Mesendoderm (in vitro differentiated cells): Measurements from ENCODE around the gene MIX23.
"Not testable (repeated sequence)": the region's sequence is repeated elsewhere in the genome, so short reads cannot be mapped to it uniquely, and the experiment has no call there.

Source experiments
- DNase-seq: peaks from one replicate; pipeline ENCODE4 v3.0.0; 2013
- H2AK5ac ChIP-seq: 2 replicates; pipeline ENCODE4 v1.6.1; 2013; ENCODE audit warnings: low read length, inconsistent platforms
- H2BK120ac ChIP-seq: 2 replicates; pipeline ENCODE4 v1.6.1; 2013; ENCODE audit warnings: low read depth, mild to moderate bottlenecking, low read length, moderate library complexity, mixed read lengths
- H2BK15ac ChIP-seq: replicated peaks from 2 replicates; pipeline ENCODE4 v1.6.1; 2013; ENCODE audit warnings: low read depth, mild to moderate bottlenecking, moderate library complexity
- H2BK5ac ChIP-seq: 2 replicates; pipeline ENCODE4 v1.6.1; 2013; ENCODE audit warnings: low read length, inconsistent platforms
- H3K18ac ChIP-seq: 2 replicates; pipeline ENCODE4 v1.6.1; 2013; ENCODE audit warnings: mild to moderate bottlenecking, low read length, mixed read lengths
- H3K23ac ChIP-seq: one replicate; pipeline ENCODE4 v1.6.1; 2013; ENCODE audit warnings: low read length
- H3K27ac ChIP-seq: 2 replicates; pipeline ENCODE4 v1.5.1; 2013; ENCODE audit warnings: low read depth, mild to moderate bottlenecking, inconsistent platforms, low read length, moderate library complexity
- H3K27me3 ChIP-seq: 2 replicates; pipeline ENCODE4 v1.6.1; 2013; ENCODE audit warnings: low read length, control low read depth, mild to moderate bottlenecking, inconsistent platforms; ENCODE audit not compliant: insufficient read depth, poor library complexity
- H3K36me3 ChIP-seq: 2 replicates; pipeline ENCODE4 v1.6.1; 2013; ENCODE audit warnings: low read length, inconsistent platforms; ENCODE audit not compliant: control insufficient read depth, insufficient read depth
- H3K4ac ChIP-seq: one replicate; pipeline ENCODE4 v1.6.1; 2013; ENCODE audit warnings: low read depth, mild to moderate bottlenecking, low read length, moderate library complexity
- H3K4me1 ChIP-seq: 2 replicates; pipeline ENCODE4 v1.6.1; 2013; ENCODE audit warnings: low read depth, low read length, inconsistent platforms; ENCODE audit not compliant: control insufficient read depth
- H3K4me2 ChIP-seq: 2 replicates; pipeline ENCODE4 v1.6.1; 2013; ENCODE audit warnings: low read length
- H3K4me3 ChIP-seq: 2 replicates; pipeline ENCODE4 v1.5.1; 2013; ENCODE audit warnings: mild to moderate bottlenecking, low read length
- H3K56ac ChIP-seq: one replicate; pipeline ENCODE4 v1.6.1; 2013; ENCODE audit warnings: low read length
- H3K79me1 ChIP-seq: 2 replicates; pipeline ENCODE4 v1.6.1; 2013; ENCODE audit warnings: low read length, inconsistent platforms
- H3K79me2 ChIP-seq: 2 replicates; pipeline ENCODE4 v1.6.1; 2013; ENCODE audit warnings: mild to moderate bottlenecking, low read length; ENCODE audit not compliant: control insufficient read depth, insufficient read depth
- H3K9ac ChIP-seq: 2 replicates; pipeline ENCODE4 v1.6.1; 2013; ENCODE audit warnings: low read length, inconsistent platforms
- H4K5ac ChIP-seq: one replicate; pipeline ENCODE4 v1.6.1; 2013; ENCODE audit warnings: low read length
- H4K8ac ChIP-seq: one replicate; pipeline ENCODE4 v1.6.1; 2013; ENCODE audit warnings: low read depth, mild to moderate bottlenecking, control low read depth, low read length, moderate library complexity
- WGBS: extraction: QIAGEN DNeasy Blood & Tissue Kit; methylation state at CpG from one replicate; pipeline ENCODE4 v1.1.7; 2013; ENCODE audit warnings: low lambda C conversion rate, missing lambda C conversion rate; ENCODE audit not compliant: insufficient coverage; ENCODE audit errors: extremely low coverage; 5-methylcytosine and 5-hydroxymethylcytosine counted together

The MIX23 gene

DNA sequence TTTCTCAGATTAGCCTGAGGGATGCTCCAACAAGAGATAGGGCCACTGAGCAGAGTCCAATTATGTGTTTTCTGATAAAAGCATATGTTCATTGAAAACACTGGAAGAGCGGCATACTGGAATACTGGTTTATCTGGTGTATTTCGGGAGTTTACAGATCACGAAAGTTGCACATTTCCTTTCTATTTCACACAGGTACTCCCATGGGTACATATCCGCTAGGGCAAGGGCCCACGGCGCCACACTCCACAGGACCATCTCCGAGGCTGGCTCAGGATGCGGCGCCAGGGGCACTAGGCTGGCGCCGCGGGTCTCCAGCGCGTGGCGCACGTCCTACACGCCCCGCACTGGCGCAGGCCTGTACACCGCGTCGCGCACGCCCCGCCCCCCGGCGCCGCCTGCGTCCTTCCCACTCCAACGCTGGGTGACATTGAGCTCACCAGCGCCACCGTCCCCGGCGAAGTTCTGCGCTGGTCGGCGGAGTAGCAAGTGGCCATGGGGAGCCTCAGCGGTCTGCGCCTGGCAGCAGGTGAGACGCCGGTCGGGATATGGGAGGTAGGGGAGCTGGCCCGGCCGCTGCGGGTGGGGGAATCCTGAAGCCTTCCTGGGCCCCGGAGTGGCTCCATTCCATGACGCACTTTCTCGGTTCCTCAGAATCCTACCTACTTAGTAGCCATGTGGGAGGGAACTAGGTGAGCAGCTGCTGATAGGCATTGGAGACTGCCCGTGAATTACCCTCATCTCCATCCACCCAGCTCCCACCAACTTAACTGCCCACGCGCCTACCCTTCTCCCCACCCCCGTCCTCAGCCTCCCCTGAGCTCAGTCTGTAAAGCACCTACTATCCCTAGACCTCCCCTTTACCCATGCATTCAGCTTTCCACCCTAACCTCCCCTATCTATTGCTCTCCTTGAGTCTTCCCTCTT is 1.0 kb upstream of the MIX23 start, which contains the start of gene FAM162A:
TSS of gene FAM162A (plus strand) at position 412 of the 927 bp plus-strand sequence. CDS start at position 496, 84 bp downstream.
- peak within 1 kb of the TSS; percentile 18 for H3K4ac ChIP-seq
- no peak within 1 kb of the TSS for H2BK15ac ChIP-seq
- peak; percentile 97 for DNase-seq
- no peaks in the 10 kb centered on the region for H3K4me1 ChIP-seq
- no peak within 1 kb of the TSS for H2BK120ac ChIP-seq
- H3K79me2 ChIP-seq, result peaks cover 20% of the 10 kb centered on the region
- H4K8ac ChIP-seq, result peak within 1 kb of the TSS; percentile 79
- H3K18ac ChIP-seq, result no peak within 1 kb of the TSS
- peak within 1 kb of the TSS; percentile 35 for H4K5ac ChIP-seq
- peaks cover 3% of the 10 kb centered on the region for H3K79me1 ChIP-seq
- H2AK5ac ChIP-seq, result no peak within 1 kb of the TSS
- no CpG with 5 or more reads among the region's 52 CpGs for WGBS
- H3K23ac ChIP-seq, result no peak within 1 kb of the TSS
- H3K27me3 ChIP-seq, result no peaks in the 10 kb centered on the region
- H3K4me3 ChIP-seq, result peak within 1 kb of the TSS; percentile 61
- H3K36me3 ChIP-seq, result no peaks in the 10 kb centered on the region
- H2BK5ac ChIP-seq, result no peak within 1 kb of the TSS
- H3K56ac ChIP-seq, result peak within 1 kb of the TSS; percentile 89
- H3K27ac ChIP-seq, result peak within 1 kb of the TSS; percentile 6
- H3K9ac ChIP-seq, result peak within 1 kb of the TSS; percentile 73
- H3K4me2 ChIP-seq, result peak within 1 kb of the TSS; percentile 64

GRCh38 chr3:122377975-122378374 is 5.1 kb downstream of the MIX23 start:
- no CpG with 5 or more reads among the region's 4 CpGs for WGBS
- H3K27ac ChIP-seq, result no peak overlapping the region
- no peak overlapping the region for H2BK120ac ChIP-seq

GRCh38 chr3:122374034-122374433 is 9.0 kb downstream of the MIX23 start:
- Histone ChIP-seq H3K56ac (no peak overlapping the region), H3K27me3 (no peaks in the 10 kb centered on the region)

More at GRCh38 chr3:122377975-122378374, 5.1 kb downstream of the MIX23 start:
- Histone ChIP-seq H3K27me3 (no peaks in the 10 kb centered on the region), H3K9ac (no peak overlapping the region), H3K56ac (no peak overlapping the region), H3K36me3 (no peaks in the 10 kb centered on the region), H3K4me3 (no peak overlapping the region), H4K8ac (no peak overlapping the region), H3K18ac (no peak overlapping the region), H4K5ac (no peak overlapping the region), H3K79me1 (peaks cover 5% of the 10 kb centered on the region), H2AK5ac (no peak overlapping the region), H2BK15ac (no peak overlapping the region), H3K79me2 (peaks cover 20% of the 10 kb centered on the region), H3K4ac (no peak overlapping the region), H3K4me1 (no peaks in the 10 kb centered on the region), H3K23ac (no peak overlapping the region), H2BK5ac (no peak overlapping the region), H3K4me2 (no peak overlapping the region)
- DNase-seq, result no peak

DNA sequence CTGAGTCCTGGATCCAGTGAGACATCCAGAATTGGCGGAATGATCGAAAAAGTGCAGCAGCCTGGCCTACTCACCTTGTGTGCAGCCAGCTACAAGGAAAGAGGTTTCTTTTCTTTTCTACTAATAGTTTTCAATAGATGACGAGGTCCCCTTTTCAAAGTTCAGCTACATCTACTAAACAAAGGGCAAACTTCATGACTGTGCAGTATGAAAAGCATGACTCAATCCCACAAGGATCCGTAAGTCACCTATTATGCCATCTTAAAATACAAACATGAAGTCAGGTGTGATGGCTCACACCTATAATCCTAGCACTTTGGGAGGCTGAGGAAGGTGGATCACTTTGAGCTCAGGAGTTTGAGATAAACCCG is 16.7 kb downstream of the MIX23 start:
- Histone ChIP-seq H2BK120ac (no peak overlapping the region), H3K18ac (no peak overlapping the region), H2BK5ac (no peak overlapping the region), H3K27me3 (no peaks in the 10 kb centered on the region), H3K79me1 (no peaks in the 10 kb centered on the region), H3K4me2 (no peak overlapping the region), H3K56ac (no peak overlapping the region), H2AK5ac (no peak overlapping the region), H4K8ac (no peak overlapping the region), H3K79me2 (no peaks in the 10 kb centered on the region), H3K4me1 (no peaks in the 10 kb centered on the region), H3K23ac (no peak overlapping the region), H3K27ac (no peak overlapping the region), H3K9ac (no peak overlapping the region), H3K4ac (no peak overlapping the region), H3K36me3 (peaks cover 3% of the 10 kb centered on the region), H3K4me3 (no peak overlapping the region), H2BK15ac (no peak overlapping the region), H4K5ac (no peak overlapping the region)
- WGBS, result no CpG with 5 or more reads among the region's 5 CpGs
- no peak for DNase-seq

More at GRCh38 chr3:122374034-122374433, 9.0 kb downstream of the MIX23 start:
- no peak overlapping the region for H4K8ac ChIP-seq
- H3K4me2 ChIP-seq, result no peak overlapping the region
- H2BK120ac ChIP-seq, result no peak overlapping the region
- H3K79me2 ChIP-seq, result no peaks in the 10 kb centered on the region
- H2AK5ac ChIP-seq, result no peak overlapping the region
- H3K4ac ChIP-seq, result no peak overlapping the region
- no peak overlapping the region for H3K4me3 ChIP-seq
- no peak overlapping the region for H4K5ac ChIP-seq
- no peak overlapping the region for H3K9ac ChIP-seq
- no peaks in the 10 kb centered on the region for H3K4me1 ChIP-seq
- no peak overlapping the region for H2BK15ac ChIP-seq
- no peak for DNase-seq
- no peak overlapping the region for H3K23ac ChIP-seq
- no peak overlapping the region for H3K18ac ChIP-seq
- peaks cover 2% of the 10 kb centered on the region for H3K79me1 ChIP-seq
- no peak overlapping the region for H2BK5ac ChIP-seq
- no peaks in the 10 kb centered on the region for H3K36me3 ChIP-seq
- no CpG with 5 or more reads among the region's 1 CpG for WGBS
- H3K27ac ChIP-seq, result no peak overlapping the region

DNA sequence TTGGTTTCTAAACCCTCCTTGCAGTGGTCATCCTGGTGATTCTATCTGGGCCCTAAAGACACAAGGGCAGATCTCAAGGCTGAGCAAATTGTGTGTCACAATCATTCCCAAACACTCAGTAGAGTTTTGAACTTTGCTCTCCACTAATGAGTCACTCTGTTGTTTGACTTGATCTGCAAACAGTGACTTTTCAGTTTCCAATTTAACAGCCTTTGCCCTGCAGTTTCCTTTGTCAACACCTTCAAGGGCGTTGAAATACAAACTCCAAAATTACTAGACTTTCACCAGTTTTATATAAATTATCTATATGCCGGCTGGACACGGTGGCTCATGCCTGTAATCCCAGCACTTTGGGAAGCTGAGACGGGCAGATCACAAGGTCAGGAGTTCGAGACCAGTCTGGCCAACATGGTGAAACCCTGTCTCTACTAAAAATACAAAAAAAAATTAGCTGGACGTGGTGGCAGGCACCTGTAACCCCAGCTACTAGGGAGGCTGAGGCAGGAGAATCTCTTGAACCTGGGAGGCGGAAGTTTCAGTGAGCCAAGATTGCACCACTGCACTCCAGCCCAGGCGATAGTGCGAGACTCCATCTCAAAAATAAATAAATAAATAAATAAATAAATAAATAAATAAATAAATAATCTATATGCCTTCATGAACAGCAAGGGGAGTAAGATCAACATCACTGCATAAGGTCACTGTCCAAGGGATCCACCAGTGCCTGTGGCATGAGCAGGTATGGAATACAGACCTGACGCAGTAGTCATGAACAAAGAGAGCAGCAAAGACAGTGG is 17.3 kb downstream of the MIX23 start:
- not testable (repeated sequence) for H3K4me3 ChIP-seq, H3K9ac ChIP-seq, H3K56ac ChIP-seq, H3K79me1 ChIP-seq, H2BK5ac ChIP-seq, H2AK5ac ChIP-seq, H2BK15ac ChIP-seq, DNase-seq, H3K4me2 ChIP-seq, H3K27ac ChIP-seq, H3K4me1 ChIP-seq, H3K4ac ChIP-seq, H4K5ac ChIP-seq, H3K36me3 ChIP-seq, H3K27me3 ChIP-seq, H3K79me2 ChIP-seq, H3K23ac ChIP-seq, H2BK120ac ChIP-seq, H4K8ac ChIP-seq, H3K18ac ChIP-seq
- WGBS, result no CpG with 5 or more reads among the region's 10 CpGs
